H1 (cell line): Measurements from ENCODE around the gene PIP5K1C. TPM values are rescaled to one million over a fixed set of nuclear protein-coding genes. Genes with fewer than 3 reads are reported as not detected.

Experiments used
- CTCF ChIA-PET: fragments of 300-600 bp; sonication (Branson Sonifier 250); formaldehyde crosslinking; loops from one replicate; lab custom pipeline; 2021; ENCODE audit not compliant: partially characterized antibody; lab: Charles Lee
- POLR2A ChIA-PET: fragments of 300-600 bp; sonication (Branson Sonifier 250); formaldehyde crosslinking; loops from one replicate; lab custom pipeline; 2021; ENCODE audit warnings: inconsistent platforms; ENCODE audit not compliant: partially characterized antibody; lab: Charles Lee
- DNase-seq, 2 experiments: peaks; one replicate each; pipeline versions ENCODE4 v3.0.0 to v3.0.0-alpha.2; 2010 to 2022; ENCODE audit warnings: low spot score in 2 of 2, low read depth in 1 of 2, mixed read lengths in 1 of 2
- FAIRE-seq: peaks from 2 replicates; lab custom pipeline; 2011; peaks lifted over from hg19 to GRCh38; lab: Jason Lieb, UNC
- H2AFZ ChIP-seq: 2 replicates; pipeline ENCODE4 v1.8.1; 2012; ENCODE audit warnings: low read length, inconsistent platforms
- H2AK5ac ChIP-seq: 2 replicates; pipeline ENCODE4 v1.6.1; 2013; ENCODE audit warnings: low read depth, low read length
- H2BK120ac ChIP-seq: replicated peaks from 2 replicates; pipeline ENCODE3; 2013; ENCODE audit warnings: low read depth, low read length, inconsistent platforms
- H2BK12ac ChIP-seq: 2 replicates; pipeline ENCODE4 v1.6.1; 2013; ENCODE audit warnings: low read depth, low read length
- H2BK15ac ChIP-seq: 2 replicates; pipeline ENCODE4 v1.6.1; 2013; ENCODE audit warnings: low read length
- H2BK20ac ChIP-seq: 2 replicates; pipeline ENCODE4 v1.6.1; 2013; ENCODE audit warnings: low read length
- H2BK5ac ChIP-seq: 2 replicates; pipeline ENCODE4 v1.6.1; 2013; ENCODE audit warnings: low read depth, low read length
- H3K14ac ChIP-seq: 2 replicates; pipeline ENCODE4 v1.6.1; 2013; ENCODE audit warnings: inconsistent platforms; ENCODE audit not compliant: insufficient read length
- H3K18ac ChIP-seq: 2 replicates; pipeline ENCODE4 v1.6.1; 2013; ENCODE audit warnings: low read length; ENCODE audit errors: extremely low read depth
- H3K23ac ChIP-seq: 2 replicates; pipeline ENCODE4 v1.6.1; 2013; ENCODE audit warnings: inconsistent platforms; ENCODE audit not compliant: insufficient read length
- H3K23me2 ChIP-seq: 2 replicates; pipeline ENCODE4 v1.6.1; 2013; ENCODE audit warnings: low read depth, low read length
- H3K27ac ChIP-seq: 2 replicates; pipeline ENCODE4 v1.6.1; 2011; ENCODE audit warnings: low read depth, low read length, inconsistent platforms
- H3K27me3 ChIP-seq, 4 experiments: replicated peaks in 1 of 4; 1 replicate in 1 of 4; 2 replicates in 3 of 4; pipeline versions ENCODE4 v1.6.1 to v1.8.1; 2011 to 2013; ENCODE audit warnings: low read length in 3 of 4, mild to moderate bottlenecking in 3 of 4, inconsistent platforms in 2 of 4, mixed read lengths in 2 of 4, moderate library complexity in 1 of 4; ENCODE audit not compliant: control insufficient read depth in 3 of 4, insufficient read depth in 3 of 4; ENCODE audit errors: extremely low read depth in 1 of 4
- H3K36me3 ChIP-seq, 4 experiments: 2 replicates each; pipeline versions ENCODE4 v1.6.1 to v1.8.1; 2011 to 2013; ENCODE audit warnings: mild to moderate bottlenecking in 4 of 4, low read length in 3 of 4, moderate library complexity in 2 of 4, control low read depth in 1 of 4, inconsistent platforms in 1 of 4; ENCODE audit not compliant: insufficient read depth in 4 of 4, control insufficient read depth in 2 of 4
- H3K4ac ChIP-seq: replicated peaks from 2 replicates; pipeline ENCODE3; 2013; ENCODE audit warnings: low read length, low read depth, mixed read lengths, inconsistent platforms; ENCODE audit not compliant: insufficient read length
- H3K4me1 ChIP-seq, 4 experiments: replicated peaks in 1 of 4; 1 replicate in 1 of 4; 2 replicates in 3 of 4; pipeline versions ENCODE4 v1.6.1 to v1.8.1; 2011 to 2013; ENCODE audit warnings: low read length in 3 of 4, inconsistent platforms in 2 of 4, mixed read lengths in 1 of 4; ENCODE audit not compliant: insufficient read depth in 4 of 4, control insufficient read depth in 3 of 4
- H3K4me2 ChIP-seq, 2 experiments: 2 replicates each; pipeline versions ENCODE4 v1.6.1 to v1.8.1; 2011 to 2013; ENCODE audit warnings: low read depth in 2 of 2, low read length in 2 of 2, control low read depth in 1 of 2, inconsistent platforms in 1 of 2, mild to moderate bottlenecking in 1 of 2; ENCODE audit not compliant: insufficient read depth in 1 of 2
- H3K4me3 ChIP-seq, 4 experiments: fragments of 200-600, 300-600 bp in 1 of 4; sonication (generic), shearing (Covaris generic), sonication (Bioruptor Twin) in 1 of 4; 2 replicates each; pipeline versions ENCODE4 v1.5.1 to v1.8.1; 2011 to 2016; ENCODE audit warnings: low read length in 4 of 4, low read depth in 3 of 4, control low read depth in 2 of 4, inconsistent platforms in 2 of 4, mild to moderate bottlenecking in 2 of 4, mixed read lengths in 1 of 4, moderate library complexity in 1 of 4; ENCODE audit not compliant: insufficient read depth in 2 of 4; ENCODE audit errors: extremely low read depth in 1 of 4
- H3K56ac ChIP-seq: replicated peaks from 2 replicates; pipeline ENCODE3; 2013; ENCODE audit warnings: low read depth, mild to moderate bottlenecking, mixed read lengths, low read length, inconsistent platforms; ENCODE audit not compliant: insufficient read length
- H3K79me1 ChIP-seq: 2 replicates; pipeline ENCODE4 v1.6.1; 2013; ENCODE audit warnings: low read depth, low read length, control low read depth
- H3K79me2 ChIP-seq, 2 experiments: 2 replicates each; pipeline versions ENCODE4 v1.6.1 to v1.8.1; 2012 to 2013; ENCODE audit warnings: low read length in 2 of 2, mild to moderate bottlenecking in 2 of 2, inconsistent platforms in 1 of 2; ENCODE audit not compliant: insufficient read depth in 2 of 2, control insufficient read depth in 1 of 2
- H3K9ac ChIP-seq, 4 experiments: replicated peaks in 1 of 4; 1 replicate in 1 of 4; 2 replicates in 3 of 4; pipeline versions ENCODE4 v1.6.1 to v1.8.1; 2011 to 2013; ENCODE audit warnings: low read depth in 3 of 4, low read length in 3 of 4, control low read depth in 2 of 4, mild to moderate bottlenecking in 2 of 4, moderate library complexity in 2 of 4, inconsistent platforms in 1 of 4; ENCODE audit errors: extremely low read depth in 1 of 4
- H3K9me3 ChIP-seq, 2 experiments: 2 replicates each; pipeline versions ENCODE4 v1.6.1 to v1.8.1; 2012 to 2013; ENCODE audit warnings: mild to moderate bottlenecking in 2 of 2, moderate library complexity in 2 of 2, control low read depth in 1 of 2, inconsistent platforms in 1 of 2, low read depth in 1 of 2, low read length in 1 of 2, mixed read lengths in 1 of 2; ENCODE audit not compliant: insufficient read depth in 2 of 2
- H4K20me1 ChIP-seq, 2 experiments: replicated peaks in 1 of 2; 2 replicates each; pipeline versions ENCODE3 to v1.8.1; 2011 to 2013; ENCODE audit warnings: inconsistent platforms in 2 of 2, low read length in 2 of 2, mild to moderate bottlenecking in 1 of 2; ENCODE audit not compliant: insufficient read depth in 2 of 2, control insufficient read depth in 1 of 2
- H4K5ac ChIP-seq: 2 replicates; pipeline ENCODE4 v1.6.1; 2013; ENCODE audit warnings: low read length, low read depth, mixed read lengths, inconsistent platforms; ENCODE audit not compliant: insufficient read length
- H4K8ac ChIP-seq: 2 replicates; pipeline ENCODE4 v1.8.0; 2013; ENCODE audit warnings: mild to moderate bottlenecking, moderate library complexity, low read length, inconsistent platforms; ENCODE audit not compliant: insufficient read depth; ENCODE audit errors: extremely low read depth
- H4K91ac ChIP-seq: replicated peaks from 2 replicates; pipeline ENCODE3; 2013; ENCODE audit warnings: low read length, mixed read lengths, inconsistent platforms; ENCODE audit not compliant: insufficient read length
- BCL11A ChIP-seq, 2 experiments: IDR thresholded peaks; one replicate each; pipeline ENCODE4 v1.6.1; 2011; ENCODE audit warnings: low read depth in 2 of 2, low read length in 2 of 2, mild to moderate bottlenecking in 2 of 2
- CEBPB ChIP-seq: IDR thresholded peaks from 2 replicates; pipeline ENCODE4 v1.6.1; 2012; ENCODE audit warnings: low read depth, low read length
- CHD1 ChIP-seq: IDR thresholded peaks from 2 replicates; pipeline ENCODE4 v1.6.1; 2012; ENCODE audit warnings: low read depth, low read length, improper control_type of control experiment
- CREB1 ChIP-seq: IDR thresholded peaks from 2 replicates; pipeline ENCODE4 v1.6.1; 2012; ENCODE audit warnings: inconsistent platforms
- GTF2F1 ChIP-seq: IDR thresholded peaks from 2 replicates; pipeline ENCODE4 v1.6.1; 2012; ENCODE audit warnings: low read depth, low read length, improper control_type of control experiment, borderline replicate concordance
- KDM5A ChIP-seq: fragments of 200-600 bp; IDR thresholded peaks from 2 replicates; pipeline ENCODE4 v1.7.1; 2012; ENCODE audit warnings: mild to moderate bottlenecking, low read length, inconsistent platforms, mixed read lengths
- SP2 ChIP-seq: IDR thresholded peaks from 2 replicates; pipeline ENCODE4 v1.6.1; 2012; ENCODE audit warnings: mild to moderate bottlenecking, low read length, inconsistent platforms
- ZNF274 ChIP-seq: IDR thresholded peaks from 2 replicates; pipeline ENCODE4 v1.7.0; 2012; ENCODE audit warnings: low read length, borderline replicate concordance; ENCODE audit errors: extremely low read depth
- WGBS, 2 experiments: shearing (Covaris generic) in 1 of 2; methylation state at CpG; one replicate each; pipeline versions ENCODE4 v1.1.6 to v1.1.7; 2013 to 2015; ENCODE audit warnings: low lambda C conversion rate in 2 of 2, mixed read lengths in 2 of 2, inconsistent platforms in 1 of 2, low coverage in 1 of 2, missing lambda C conversion rate in 1 of 2; ENCODE audit not compliant: insufficient replicate concordance in 2 of 2, insufficient coverage in 1 of 2, insufficient read length in 1 of 2; ENCODE audit errors: extremely low coverage in 1 of 2, missing lambda C conversion rate in 1 of 2; 5-methylcytosine and 5-hydroxymethylcytosine counted together
- polyA plus RNA-seq, 7 experiments: library from polyadenylated mRNA; depleted of rRNA in 3 of 7; stranded (reverse) in 5 of 7; unstranded in 2 of 7; fragments of >200 nt in 5 of 7; fragments of 200-250 nt in 2 of 7; gene quantifications; 1 replicate in 5 of 7; 2 replicates in 1 of 7; 4 replicates in 1 of 7; pipeline versions ENCODE4 v1.2.1 to v1.2.3, GENCODE V29; 2011 to 2013; ENCODE audit warnings: missing spikeins in 2 of 7, mixed read lengths in 2 of 7
- total RNA-seq: library from RNA; stranded (reverse); fragmentation: NEBNext Ultra II Directional; extraction: Animal tissue kit (Norgen Biotek cat#: 25700); gene quantifications from 2 replicates; pipeline ENCODE4 v1.2.1, GENCODE V29; 2021

The PIP5K1C gene
- total and polyA plus RNA-seq, 2 of the 8 experiments (the other 6 are each of a cell fraction or from before 2014, with no cell fraction given): 10.6 to 32.9 TPM

DNA sequence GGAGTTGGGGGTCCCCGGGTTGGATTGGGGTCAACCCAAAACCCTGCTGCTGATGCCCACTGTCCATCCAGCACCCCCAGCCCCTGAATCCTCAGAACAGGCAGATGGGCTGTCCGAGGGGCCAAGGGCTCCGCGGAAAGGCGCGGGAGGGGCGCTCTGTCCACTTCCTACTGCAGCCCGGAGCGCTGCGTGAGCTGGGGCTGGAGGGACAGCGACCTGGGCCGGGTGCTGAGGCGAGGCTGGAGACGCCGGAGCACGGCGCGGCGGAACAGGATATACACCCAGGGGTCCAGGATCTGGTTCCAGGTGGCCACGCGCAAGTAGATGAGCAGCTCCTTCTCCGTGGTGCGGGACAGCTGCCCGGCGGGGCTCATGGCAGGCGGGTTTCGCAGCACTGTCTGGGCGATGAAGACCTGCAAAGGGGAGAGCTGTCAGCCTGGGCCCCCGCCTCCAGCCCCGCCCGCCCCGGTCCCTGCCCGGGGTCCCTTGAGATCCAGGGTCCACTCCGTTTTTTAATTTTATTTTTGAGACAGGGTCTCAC lies 104.7 kb downstream of the PIP5K1C start:
- TF ChIP-seq KDM5A (no peak), CREB1 (no peak), CEBPB (no peak), BCL11A (IDR thresholded peaks at IDR 0.05; ENCODE audit: low read depth in 2 of 2, low read length in 2 of 2) (no peak), GTF2F1 (no peak), ZNF274 (no peak), SP2 (no peak), CHD1 (no peak)
- Histone ChIP-seq H4K91ac (no peak overlapping the region), H3K23ac (no peak overlapping the region), H3K23me2 (no peaks in the 10 kb centered on the region), H3K56ac (no peak overlapping the region), H2BK120ac (no peak overlapping the region), H3K79me1 (no peaks in the 10 kb centered on the region; the same call in 1 of the 2 replicates), H2AK5ac (no peak overlapping the region), H4K8ac (no peak overlapping the region), H3K27ac (no peak overlapping the region), H3K4me2 (no peak overlapping the region), H2AFZ (no peak overlapping the region), H2BK20ac (no peak overlapping the region), H3K79me2 (no peaks in the 10 kb centered on the region), H3K9ac (no peak overlapping the region), H4K20me1 (peaks cover 0 to 2% of the 10 kb centered on the region in 2 experiments), H2BK5ac (no peak overlapping the region), H3K36me3 (no peaks in the 10 kb centered on the region), H4K5ac (no peak overlapping the region), H3K9me3 (peaks cover 3 to 4% of the 10 kb centered on the region in 2 experiments; a peak in 3 of 4 replicates), H2BK15ac (no peak overlapping the region), H3K4me1 (no peaks in the 10 kb centered on the region), H3K27me3 (peaks cover 0 to 2% (median 0%) of the 10 kb centered on the region in 4 experiments; a peak in 2 of 7 replicates), H3K4me3 (no peak overlapping the region), H3K18ac (no peak overlapping the region), H3K4ac (no peak overlapping the region), H2BK12ac (no peak overlapping the region), H3K14ac (no peak overlapping the region)
- ChIA-PET POLR2A (interaction anchor here (0.6 to 1.7 kb wide), 2 partner anchors 32 to 64 kb away, joined by 3 to 4 read pairs; no protein-coding TSS in a partner anchor), CTCF (interaction anchor here (0.7 to 3.3 kb wide), 6 partner anchors 10 to 1362 kb away, joined by 3 to 14 read pairs (median 4); partner anchors contain the start of gene GIPC3)
- FAIRE-seq: no peak
- WGBS, 2 experiments: 92% methylated on average over 17 of the region's 34 CpGs; no CpG with 5 or more reads in 1 of the 2 experiments
- no peak for DNase-seq
